HepG2 (cell line): ENCODE results near the gene GRPEL2. TPM values are rescaled to one million over a fixed set of nuclear protein-coding genes. Genes with fewer than 3 reads are reported as not detected.

Experiments
- ATAC-seq: fragments of 200-7000 bp; cut with Tn5 transposase; 3 replicates; pipeline ENCODE4 v1.9.1; 2020; ENCODE audit warnings: mild to moderate bottlenecking, moderate library complexity
- BruUV-seq: library from RNA; stranded (reverse); fragments of 400-500 nt; replicated peaks from 2 replicates; lab custom pipeline; 2021; lab: Mats Ljungman, UMichigan
- CTCF ChIA-PET: fragments of 300-600 bp; formaldehyde crosslinking; extraction: SDS; loops from one replicate; lab custom pipeline; 2021; ENCODE audit warnings: low total read pairs, inconsistent platforms, low intra/inter-chr PET ratio; lab: Yijun Ruan, JAX
- POLR2A ChIA-PET: fragments of 350-600 bp; sonication (Branson Sonifier 250); formaldehyde crosslinking; loops from one replicate; lab custom pipeline; 2020; ENCODE audit warnings: antibody characterized with exemption, inconsistent platforms; lab: Yijun Ruan, JAX
- DNase-seq: peaks from one replicate; pipeline ENCODE4 v3.0.0-alpha.2; 2015; ENCODE audit warnings: low spot score
- FAIRE-seq: peaks from 3 replicates; lab custom pipeline; 2011; peaks lifted over from hg19 to GRCh38; lab: Jason Lieb, UNC
- H2AFZ ChIP-seq: one replicate; pipeline ENCODE4 v1.6.1; 2011; ENCODE audit warnings: low read length, inconsistent platforms
- H3K27ac ChIP-seq: fragments of 300-600 bp; 3 replicates; pipeline ENCODE4 v1.8.0; 2011; ENCODE audit warnings: mixed run types, mild to moderate bottlenecking, mixed read lengths, low read length, inconsistent platforms; ENCODE audit not compliant: insufficient read depth; ENCODE audit errors: extremely low read length
- H3K27me3 ChIP-seq, 2 experiments: fragments of 200-600 bp in 1 of 2; 2 replicates in 1 of 2; 3 replicates in 1 of 2; pipeline versions ENCODE4 v1.6.0 to v1.8.0; 2011; ENCODE audit warnings: low read length in 2 of 2, mild to moderate bottlenecking in 2 of 2, moderate library complexity in 2 of 2, inconsistent platforms in 1 of 2; ENCODE audit not compliant: insufficient read depth in 2 of 2, control insufficient read depth in 1 of 2
- H3K36me3 ChIP-seq, 2 experiments: fragments of 200-600 bp in 1 of 2; replicated peaks in 1 of 2; 2 replicates in 1 of 2; 3 replicates in 1 of 2; pipeline versions ENCODE4 v1.5.1 to v1.8.0; 2011; ENCODE audit warnings: low read length in 2 of 2, inconsistent platforms in 1 of 2; ENCODE audit not compliant: insufficient read depth in 2 of 2, control insufficient read depth in 1 of 2
- H3K4me1 ChIP-seq: 2 replicates; pipeline ENCODE4 v1.5.1; 2012; ENCODE audit warnings: low read length, inconsistent platforms; ENCODE audit not compliant: insufficient read depth
- H3K4me2 ChIP-seq: 2 replicates; pipeline ENCODE4 v1.6.0; 2011; ENCODE audit warnings: low read depth, low read length, inconsistent platforms
- H3K4me3 ChIP-seq, 3 experiments: fragments of 200-600 bp in 1 of 3; sonication (generic), shearing (Covaris generic) in 1 of 3; replicated peaks in 1 of 3; 2 replicates each; pipeline ENCODE4 v1.5.1; 2011 to 2016; ENCODE audit warnings: low read length in 3 of 3, inconsistent platforms in 2 of 3, low read depth in 2 of 3, mild to moderate bottlenecking in 2 of 3, control low read depth in 1 of 3, mixed read lengths in 1 of 3; ENCODE audit not compliant: insufficient read depth in 1 of 3
- H3K79me2 ChIP-seq: one replicate; pipeline ENCODE4 v1.6.1; 2011; ENCODE audit warnings: low read length, inconsistent platforms; ENCODE audit not compliant: insufficient read depth
- H3K9ac ChIP-seq: 2 replicates; pipeline ENCODE4 v1.6.0; 2011; ENCODE audit warnings: mild to moderate bottlenecking, low read depth, low read length, inconsistent platforms; ENCODE audit not compliant: insufficient read depth
- H3K9me3 ChIP-seq: 2 replicates; pipeline ENCODE4 v1.5.1; 2012; ENCODE audit warnings: mild to moderate bottlenecking, low read length
- H4K20me1 ChIP-seq: 2 replicates; pipeline ENCODE4 v1.6.0; 2011; ENCODE audit warnings: inconsistent platforms, mild to moderate bottlenecking, low read length, moderate library complexity; ENCODE audit not compliant: insufficient read depth
- MLLT10 ChIP-seq: sonication (generic); formaldehyde crosslinking; IDR thresholded peaks from 2 replicates; pipeline ENCODE4 v1.4.0; 2020; ENCODE audit warnings: missing genetic modification reagents
- MXI1 ChIP-seq: IDR thresholded peaks from 3 replicates; pipeline ENCODE4 v1.6.1; 2012; ENCODE audit warnings: low read depth, low read length, inconsistent platforms, borderline replicate concordance
- REXO4 ChIP-seq: sonication (generic); formaldehyde crosslinking; IDR thresholded peaks from 2 replicates; pipeline ENCODE4 v1.8.0; 2022; ENCODE audit warnings: missing genetic modification reagents, mild to moderate bottlenecking, borderline replicate concordance
- ZBTB20 ChIP-seq: sonication (generic); formaldehyde crosslinking; IDR thresholded peaks from 2 replicates; pipeline ENCODE4 v1.8.1; 2023; ENCODE audit warnings: missing genetic modification reagents, low read depth, mild to moderate bottlenecking, borderline replicate concordance
- ZMYM3 ChIP-seq: sonication (generic); formaldehyde crosslinking; IDR thresholded peaks from 2 replicates; pipeline ENCODE4 v1.5.1; 2020; ENCODE audit warnings: mild to moderate bottlenecking, missing genetic modification reagents
- ZNF777 ChIP-seq: sonication (generic); formaldehyde crosslinking; IDR thresholded peaks from 2 replicates; pipeline ENCODE4 v1.4.0; 2020; ENCODE audit warnings: missing genetic modification reagents
- WGBS: methylation state at CpG from one replicate; pipeline ENCODE4 v1.1.6; 2017; ENCODE audit warnings: low lambda C conversion rate; 5-methylcytosine and 5-hydroxymethylcytosine counted together
- in situ Hi-C: cut with HindIII; loops from 2 replicates; pipeline ENCODE4 v1.10.0; 2017; ENCODE audit warnings: low pct_unique_long_range_greater_than_20kb; ENCODE audit not compliant: extremely low pct_ligation_motif_present
- intact Hi-C: fragments of 100-400 bp; cut with micrococcal nuclease; formaldehyde crosslinking; loops from one replicate; pipeline ENCODE4 v1.10.0; 2022; ENCODE audit not compliant: unreplicated experiment
- polyA plus RNA-seq, 8 experiments: library from polyadenylated mRNA; depleted of rRNA in 3 of 8; stranded (reverse) in 7 of 8; unstranded in 1 of 8; fragments of >200 nt; fragmentation: Illumina TruSeq in 4 of 8; extraction: Trizol in 4 of 8; gene quantifications; 2 replicates each; pipeline versions ENCODE4 v1.2.1 to v1.2.3, GENCODE V29; 2011 to 2016; ENCODE audit warnings: low read depth in 4 of 8, missing spikeins in 1 of 8, mixed read lengths in 1 of 8; ENCODE audit not compliant: insufficient read depth in 1 of 8
- total RNA-seq, 5 experiments: library from RNA; depleted of rRNA; stranded (reverse); fragments of >200 nt; fragmentation: Illumina TruSeq; extraction: Trizol; gene quantifications; 2 replicates each; pipeline ENCODE4 v1.2.3, GENCODE V29; 2016; ENCODE audit warnings: low read depth in 1 of 5
- TF ChIP-seq, protein P1 (sequence below): sonication (generic); formaldehyde crosslinking; IDR thresholded peaks from 2 replicates; pipeline ENCODE4 v1.8.0; 2022; ENCODE audit warnings: mild to moderate bottlenecking, missing genetic modification reagents, borderline replicate concordance
- TF ChIP-seq, protein P2 (sequence below): sonication (generic); formaldehyde crosslinking; IDR thresholded peaks from 2 replicates; pipeline ENCODE4 v1.8.0; 2022; ENCODE audit warnings: missing genetic modification reagents, low read depth, mild to moderate bottlenecking, borderline replicate concordance
- TF ChIP-seq, protein P3 (sequence below): sonication (generic); formaldehyde crosslinking; IDR thresholded peaks from 2 replicates; pipeline ENCODE4 v1.5.1; 2020; ENCODE audit warnings: mild to moderate bottlenecking, missing genetic modification reagents, borderline replicate concordance
- TF ChIP-seq, protein P4 (sequence below): sonication (generic); formaldehyde crosslinking; IDR thresholded peaks from 2 replicates; pipeline ENCODE4 v1.4.0; 2020; ENCODE audit warnings: low read depth, mild to moderate bottlenecking, missing genetic modification reagents

The GRPEL2 gene
- total and polyA plus RNA-seq, 2 of the 13 experiments (the other 11 are each of a cell fraction or from before 2014, with no cell fraction given): 13.1 to 16.6 TPM

DNA sequence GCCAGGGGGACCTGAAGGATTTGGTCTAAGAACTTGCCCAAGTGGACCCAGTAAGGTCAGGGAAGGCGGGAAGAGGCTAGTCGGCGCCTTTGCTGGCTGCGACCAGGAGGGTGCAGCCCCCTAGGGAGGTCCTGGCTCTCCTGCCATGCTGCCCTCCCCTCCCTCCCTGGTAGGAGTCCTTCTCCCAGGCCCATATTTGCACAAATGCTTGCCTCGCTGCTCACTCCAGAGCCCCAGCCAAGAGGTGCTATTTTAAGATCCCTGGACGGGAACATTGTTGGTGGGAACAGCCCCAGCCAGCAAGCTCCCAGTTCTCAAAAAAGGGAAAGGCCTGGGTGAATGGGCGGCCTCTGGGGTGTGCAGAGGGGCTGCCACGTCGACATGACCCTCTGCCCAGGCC is 38.1 kb downstream of the GRPEL2 start:
- H3K9me3 ChIP-seq: no peaks in the 10 kb centered on the region
- H3K4me2 ChIP-seq: no peak overlapping the region
- TF ChIP-seq ZBTB20 (no peak), REXO4 (CRISPR knock-in tag) (no peak), MLLT10 (no peak), MXI1 (no peak), ZNF777 (CRISPR knock-in tag) (no peak), ZMYM3 (CRISPR knock-in tag) (no peak)
- TF ChIP-seq, protein P1, sequence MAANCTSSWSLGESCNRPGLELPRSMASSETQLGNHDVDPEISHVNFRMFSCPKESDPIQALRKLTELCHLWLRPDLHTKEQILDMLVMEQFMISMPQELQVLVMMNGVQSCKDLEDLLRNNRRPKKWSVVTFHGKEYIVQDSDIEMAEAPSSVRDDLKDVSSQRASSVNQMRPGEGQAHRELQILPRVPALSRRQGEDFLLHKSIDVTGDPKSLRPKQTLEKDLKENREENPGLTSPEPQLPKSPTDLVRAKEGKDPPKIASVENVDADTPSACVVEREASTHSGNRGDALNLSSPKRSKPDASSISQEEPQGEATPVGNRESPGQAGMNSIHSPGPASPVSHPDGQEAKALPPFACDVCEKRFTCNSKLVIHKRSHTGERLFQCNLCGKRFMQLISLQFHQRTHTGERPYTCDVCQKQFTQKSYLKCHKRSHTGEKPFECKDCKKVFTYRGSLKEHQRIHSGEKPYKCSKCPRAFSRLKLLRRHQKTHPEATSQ (CRISPR knock-in tag): no peak
- TF ChIP-seq, protein P2, sequence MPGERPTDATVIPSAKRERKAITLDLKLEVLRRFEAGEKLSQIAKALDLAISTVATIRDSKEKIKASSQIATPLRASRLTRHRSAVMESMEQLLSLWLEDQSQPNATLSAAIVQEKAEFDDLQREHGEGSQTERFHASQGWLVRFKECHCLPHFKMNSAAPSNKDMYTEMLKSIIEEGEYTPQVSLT (CRISPR knock-in tag): no peak
- TF ChIP-seq, protein P3, sequence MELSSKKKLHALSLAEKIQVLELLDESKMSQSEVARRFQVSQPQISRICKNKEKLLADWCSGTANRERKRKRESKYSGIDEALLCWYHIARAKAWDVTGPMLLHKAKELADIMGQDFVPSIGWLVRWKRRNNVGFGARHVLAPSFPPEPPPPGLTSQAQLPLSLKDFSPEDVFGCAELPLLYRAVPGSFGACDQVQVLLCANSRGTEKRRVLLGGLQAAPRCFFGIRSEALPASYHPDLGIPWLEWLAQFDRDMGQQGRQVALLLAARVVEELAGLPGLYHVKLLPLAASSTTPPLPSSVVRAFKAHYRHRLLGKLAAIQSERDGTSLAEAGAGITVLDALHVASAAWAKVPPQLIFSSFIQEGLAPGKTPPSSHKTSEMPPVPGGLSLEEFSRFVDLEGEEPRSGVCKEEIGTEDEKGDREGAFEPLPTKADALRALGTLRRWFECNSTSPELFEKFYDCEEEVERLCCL (CRISPR knock-in tag): no peak
- TF ChIP-seq, protein P4, sequence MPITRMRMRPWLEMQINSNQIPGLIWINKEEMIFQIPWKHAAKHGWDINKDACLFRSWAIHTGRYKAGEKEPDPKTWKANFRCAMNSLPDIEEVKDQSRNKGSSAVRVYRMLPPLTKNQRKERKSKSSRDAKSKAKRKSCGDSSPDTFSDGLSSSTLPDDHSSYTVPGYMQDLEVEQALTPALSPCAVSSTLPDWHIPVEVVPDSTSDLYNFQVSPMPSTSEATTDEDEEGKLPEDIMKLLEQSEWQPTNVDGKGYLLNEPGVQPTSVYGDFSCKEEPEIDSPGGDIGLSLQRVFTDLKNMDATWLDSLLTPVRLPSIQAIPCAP (CRISPR knock-in tag): no peak
- TF ChIP-seq, all 625 proteins: peak for 0
- ChIA-PET CTCF (interaction anchor here (3.4 kb wide), 1 partner anchor 47 kb away, joined by 35 read pairs; no protein-coding TSS in a partner anchor), POLR2A (no interaction called here)
- no peaks in the 10 kb centered on the region for H4K20me1 ChIP-seq
- H3K27me3 ChIP-seq: peaks cover 2 to 5% of the 10 kb centered on the region in 2 experiments; a peak in 2 of 5 replicates
- no peak for DNase-seq
- H3K4me1 ChIP-seq: peaks cover 84% of the 10 kb centered on the region
- ATAC-seq: no peak
- H3K4me3 ChIP-seq: no peak overlapping the region
- H3K27ac ChIP-seq: no peak overlapping the region
- intact Hi-C loops (no loop called here), in situ Hi-C loops (loop anchor here (10.0 kb wide), 1 partner anchor 51 kb away; no protein-coding TSS in a partner anchor)
- no peak overlapping the region for H2AFZ ChIP-seq
- 37% methylated on average over 6 of the region's 9 CpGs for WGBS
- no peaks in the 10 kb centered on the region for H3K79me2 ChIP-seq
- no peak overlapping the region for H3K9ac ChIP-seq
- no peaks in the 10 kb centered on the region for H3K36me3 ChIP-seq
- no TSS peak for BruUV-seq
- no peak for FAIRE-seq
